MM.1S (cell line): ENCODE data around the gene GABBR1.

Source experiments
- EZH2phosphoT487 ChIP-seq: fragments of 300-600 bp; sonication (generic); IDR thresholded peaks from 2 replicates; pipeline ENCODE4 v1.6.1; 2018; ENCODE audit warnings: antibody characterized with exemption, low read length
- TF ChIP-seq, protein P1 (sequence below): fragments of 300-600 bp; sonication (generic); IDR thresholded peaks from 2 replicates; pipeline ENCODE4 v1.5.1; 2016; ENCODE audit warnings: antibody characterized with exemption, low read length, mixed read lengths

DNA sequence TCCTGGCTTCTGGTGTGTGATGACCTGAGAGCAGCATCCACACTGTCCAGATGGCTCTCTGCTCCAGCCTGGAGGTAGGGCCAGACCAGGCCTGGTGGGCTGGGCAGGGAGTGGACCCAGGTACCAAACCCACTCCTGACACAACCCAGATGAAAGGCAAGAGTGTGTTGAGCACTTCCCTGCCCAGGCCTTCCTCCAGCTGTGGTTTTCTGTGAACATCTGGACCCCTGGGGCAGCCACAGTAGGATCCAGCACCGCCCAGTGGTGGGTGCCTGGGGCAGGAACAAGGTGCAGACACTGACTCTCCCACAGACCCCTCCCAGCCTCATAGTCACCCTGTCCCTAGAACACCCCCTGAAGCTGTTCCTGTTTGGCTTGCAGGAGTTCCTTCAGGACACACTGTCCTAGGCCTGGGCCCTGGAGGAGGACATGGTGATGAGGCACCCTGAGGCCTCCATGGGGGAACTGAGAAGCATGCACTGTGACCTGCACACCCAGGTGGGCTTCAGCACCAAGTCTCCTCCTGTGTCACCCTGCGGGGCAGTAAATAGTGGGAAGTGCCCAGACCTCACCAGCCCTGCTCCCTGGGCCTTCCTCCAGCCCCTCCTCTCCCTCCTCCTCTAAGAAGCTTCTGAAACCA, 102.2 kb downstream of the GABBR1 start:
- TF ChIP-seq, protein P1, sequence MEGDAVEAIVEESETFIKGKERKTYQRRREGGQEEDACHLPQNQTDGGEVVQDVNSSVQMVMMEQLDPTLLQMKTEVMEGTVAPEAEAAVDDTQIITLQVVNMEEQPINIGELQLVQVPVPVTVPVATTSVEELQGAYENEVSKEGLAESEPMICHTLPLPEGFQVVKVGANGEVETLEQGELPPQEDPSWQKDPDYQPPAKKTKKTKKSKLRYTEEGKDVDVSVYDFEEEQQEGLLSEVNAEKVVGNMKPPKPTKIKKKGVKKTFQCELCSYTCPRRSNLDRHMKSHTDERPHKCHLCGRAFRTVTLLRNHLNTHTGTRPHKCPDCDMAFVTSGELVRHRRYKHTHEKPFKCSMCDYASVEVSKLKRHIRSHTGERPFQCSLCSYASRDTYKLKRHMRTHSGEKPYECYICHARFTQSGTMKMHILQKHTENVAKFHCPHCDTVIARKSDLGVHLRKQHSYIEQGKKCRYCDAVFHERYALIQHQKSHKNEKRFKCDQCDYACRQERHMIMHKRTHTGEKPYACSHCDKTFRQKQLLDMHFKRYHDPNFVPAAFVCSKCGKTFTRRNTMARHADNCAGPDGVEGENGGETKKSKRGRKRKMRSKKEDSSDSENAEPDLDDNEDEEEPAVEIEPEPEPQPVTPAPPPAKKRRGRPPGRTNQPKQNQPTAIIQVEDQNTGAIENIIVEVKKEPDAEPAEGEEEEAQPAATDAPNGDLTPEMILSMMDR, result no peak
- no peak for TF ChIP-seq EZH2phosphoT487
